Vagina (tissue), 2 donors: ENCODE results near the gene ZDHHC16. TPM values are rescaled to one million over a fixed set of nuclear protein-coding genes. Genes with fewer than 3 reads are reported as not detected.

Experiments
- DNase-seq, 2 donors: peaks; one replicate each; pipeline ENCODE4 v3.0.0-alpha.2; 2017; ENCODE audit errors: extremely low spot score in 2 of 2
- H3K27ac ChIP-seq: fragments of 200-600 bp; sonication (generic); one replicate; pipeline ENCODE4 v1.5.1; 2019
- H3K27me3 ChIP-seq: fragments of 200-600 bp; sonication (generic); one replicate; pipeline ENCODE4 v1.5.1; 2019
- H3K36me3 ChIP-seq, 2 donors: fragments of 200-600 bp; sonication (generic); one replicate each; pipeline ENCODE4 v1.5.1; 2017 to 2019
- H3K4me1 ChIP-seq: fragments of 200-600 bp; sonication (generic); one replicate; pipeline ENCODE4 v1.5.1; 2019
- H3K4me3 ChIP-seq, 2 donors: fragments of 200-600 bp; sonication (generic); 1 replicate in 1 of 2; 2 replicates in 1 of 2; pipeline ENCODE4 v1.5.1; 2016 to 2019
- H3K9me3 ChIP-seq: fragments of 200-600 bp; sonication (generic); one replicate; pipeline ENCODE4 v1.5.1; 2019
- POLR2A ChIP-seq, 2 donors: fragments of 450-650 bp; IDR thresholded peaks; one replicate each; pipeline ENCODE4 v1.6.1; 2017; ENCODE audit warnings: antibody characterized with exemption in 2 of 2, mild to moderate bottlenecking in 2 of 2, moderate library complexity in 2 of 2
- POLR2AphosphoS5 ChIP-seq, 2 donors: sonication (generic); formaldehyde crosslinking; IDR thresholded peaks; one replicate each; pipeline ENCODE4 v1.9.0; 2017; ENCODE audit warnings: antibody characterized with exemption in 2 of 2, mild to moderate bottlenecking in 2 of 2, low read depth in 1 of 2; ENCODE audit not compliant: insufficient read depth in 1 of 2
- intact Hi-C: fragments of 100-400 bp; cut with DNase I; formaldehyde crosslinking; loops from one replicate; pipeline ENCODE4 v1.15.1; 2023
- total RNA-seq: library from RNA; depleted of rRNA; stranded (reverse); fragments of >200 nt; gene quantifications from one replicate; pipeline ENCODE4 v1.2.3, GENCODE V29; 2016
- TF ChIP-seq, protein P1 (sequence below), 3 experiments: fragments of 450-650 bp in 2 of 3; fragments of 200-600 bp in 1 of 3; sonication (generic) in 1 of 3; IDR thresholded peaks; one replicate each; pipeline ENCODE4 v1.5.1; 2017 to 2019; ENCODE audit warnings: antibody characterized with exemption in 3 of 3, mild to moderate bottlenecking in 2 of 3, moderate library complexity in 2 of 3

Gene ZDHHC16
- total RNA-seq, 1 donor from 2014 or later, result 27.3 TPM

DNA sequence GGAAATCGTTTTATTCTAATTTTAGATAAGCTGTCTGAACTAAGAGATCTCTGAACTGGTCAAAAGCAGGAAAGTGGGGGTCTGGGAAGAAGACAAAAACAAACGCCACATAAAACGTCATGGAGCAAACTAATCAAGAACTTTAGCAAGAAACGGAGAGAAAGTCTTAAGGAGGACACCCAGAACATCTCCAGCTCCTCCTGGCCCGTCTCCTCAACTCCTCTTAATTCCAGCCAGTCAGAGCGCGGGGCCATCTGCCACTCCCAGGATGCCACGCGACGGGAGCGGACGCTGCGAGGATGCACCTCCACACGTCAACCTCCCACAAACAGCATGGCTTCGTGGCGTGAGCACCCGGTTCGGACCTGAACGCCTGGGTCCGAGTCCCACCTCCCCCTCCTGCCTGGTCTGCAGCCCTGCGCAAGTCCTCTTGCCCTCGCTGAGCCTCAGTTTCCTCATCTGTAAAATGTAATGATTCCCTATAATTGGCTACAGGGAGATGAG is 51.6 kb downstream of the ZDHHC16 start:
- H3K9me3 ChIP-seq, result no peaks in the 10 kb centered on the region
- intact Hi-C loops, result loop anchor here (5.0 kb wide), 1 partner anchor 45 kb away; no protein-coding TSS in a partner anchor
- DNase-seq, result peak in 1 of 2 donors; percentile 94
- no peaks in the 10 kb centered on the region for H3K27me3 ChIP-seq
- peak overlapping the region; percentile 75 to 84 for H3K4me3 ChIP-seq
- peak overlapping the region; percentile 94 for H3K27ac ChIP-seq
- H3K4me1 ChIP-seq, result peaks cover 51% of the 10 kb centered on the region
- peaks cover 0 to 5% of the 10 kb centered on the region in 2 donors for H3K36me3 ChIP-seq
- TF ChIP-seq, protein P1, sequence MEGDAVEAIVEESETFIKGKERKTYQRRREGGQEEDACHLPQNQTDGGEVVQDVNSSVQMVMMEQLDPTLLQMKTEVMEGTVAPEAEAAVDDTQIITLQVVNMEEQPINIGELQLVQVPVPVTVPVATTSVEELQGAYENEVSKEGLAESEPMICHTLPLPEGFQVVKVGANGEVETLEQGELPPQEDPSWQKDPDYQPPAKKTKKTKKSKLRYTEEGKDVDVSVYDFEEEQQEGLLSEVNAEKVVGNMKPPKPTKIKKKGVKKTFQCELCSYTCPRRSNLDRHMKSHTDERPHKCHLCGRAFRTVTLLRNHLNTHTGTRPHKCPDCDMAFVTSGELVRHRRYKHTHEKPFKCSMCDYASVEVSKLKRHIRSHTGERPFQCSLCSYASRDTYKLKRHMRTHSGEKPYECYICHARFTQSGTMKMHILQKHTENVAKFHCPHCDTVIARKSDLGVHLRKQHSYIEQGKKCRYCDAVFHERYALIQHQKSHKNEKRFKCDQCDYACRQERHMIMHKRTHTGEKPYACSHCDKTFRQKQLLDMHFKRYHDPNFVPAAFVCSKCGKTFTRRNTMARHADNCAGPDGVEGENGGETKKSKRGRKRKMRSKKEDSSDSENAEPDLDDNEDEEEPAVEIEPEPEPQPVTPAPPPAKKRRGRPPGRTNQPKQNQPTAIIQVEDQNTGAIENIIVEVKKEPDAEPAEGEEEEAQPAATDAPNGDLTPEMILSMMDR (IDR thresholded peaks at IDR 0.05), result no peak
- no peak for TF ChIP-seq POLR2AphosphoS5 (IDR thresholded peaks at IDR 0.05; ENCODE audit: insufficient read depth in 1 of 2, low read depth in 1 of 2)
- no peak for TF ChIP-seq POLR2A (IDR thresholded peaks at IDR 0.05)

DNA sequence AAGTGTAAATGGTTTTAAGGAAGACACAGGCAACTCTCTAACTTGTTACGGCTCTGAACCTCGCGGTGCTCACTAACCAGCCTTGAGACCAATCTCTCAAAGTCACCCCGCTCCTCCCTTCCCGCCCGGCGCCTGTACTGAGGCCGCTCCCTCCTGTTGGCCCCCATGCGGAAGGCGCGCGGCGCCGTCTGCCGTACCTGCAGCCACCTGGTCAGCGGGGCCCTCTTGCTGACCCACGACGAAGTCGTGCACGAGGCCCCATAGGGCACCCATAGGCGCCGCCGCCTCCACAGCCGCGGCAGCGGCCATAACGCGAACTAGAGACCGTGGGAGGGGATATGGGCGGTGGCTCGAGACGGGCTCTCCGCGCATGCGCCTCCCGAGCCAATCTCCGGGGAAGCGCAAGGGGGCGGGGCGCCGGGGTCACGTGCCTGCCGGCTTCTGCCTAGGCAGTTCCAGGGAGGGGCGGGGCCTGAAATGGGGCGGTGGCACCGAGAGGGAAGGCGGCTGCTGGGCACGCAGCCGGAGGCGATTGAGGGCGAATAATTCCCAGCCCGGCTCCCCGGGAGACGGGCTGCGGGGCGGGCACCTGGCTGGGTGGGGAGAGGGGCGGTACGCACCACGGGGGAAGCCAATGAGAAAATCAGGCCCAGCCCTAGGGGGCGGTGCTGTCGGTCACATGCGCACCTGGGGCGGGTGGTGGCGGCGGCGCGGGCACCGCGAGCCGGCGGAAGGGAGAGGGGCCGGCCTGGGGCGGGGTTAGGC is 52.3 kb downstream of the ZDHHC16 start, which contains the start of gene MMS19:
Gene MMS19, minus strand, starts transcription at position 347 of the 765 bp plus-strand sequence. Its CDS starts 38 bp downstream, at position 309.
- Histone ChIP-seq H3K4me1 (peaks cover 52% of the 10 kb centered on the region), H3K9me3 (no peaks in the 10 kb centered on the region), H3K27me3 (no peaks in the 10 kb centered on the region), H3K4me3 (peak within 1 kb of the TSS; percentile 75 to 84), H3K36me3 (peaks cover 0 to 2% of the 10 kb centered on the region in 2 donors), H3K27ac (peak within 1 kb of the TSS; percentile 94)
- intact Hi-C loops, result loop anchor here (5.0 kb wide), 1 partner anchor 44 kb away; no protein-coding TSS in a partner anchor
- TF ChIP-seq POLR2A (IDR thresholded peaks at IDR 0.05) (peak in 1 of 2 donors; percentile 81), POLR2AphosphoS5 (IDR thresholded peaks at IDR 0.05; ENCODE audit: insufficient read depth in 1 of 2, low read depth in 1 of 2) (peak; percentile 94 to 95)
- TF ChIP-seq, protein P1 (IDR thresholded peaks at IDR 0.05), result no peak
- peak; percentile 99 for DNase-seq

DNA sequence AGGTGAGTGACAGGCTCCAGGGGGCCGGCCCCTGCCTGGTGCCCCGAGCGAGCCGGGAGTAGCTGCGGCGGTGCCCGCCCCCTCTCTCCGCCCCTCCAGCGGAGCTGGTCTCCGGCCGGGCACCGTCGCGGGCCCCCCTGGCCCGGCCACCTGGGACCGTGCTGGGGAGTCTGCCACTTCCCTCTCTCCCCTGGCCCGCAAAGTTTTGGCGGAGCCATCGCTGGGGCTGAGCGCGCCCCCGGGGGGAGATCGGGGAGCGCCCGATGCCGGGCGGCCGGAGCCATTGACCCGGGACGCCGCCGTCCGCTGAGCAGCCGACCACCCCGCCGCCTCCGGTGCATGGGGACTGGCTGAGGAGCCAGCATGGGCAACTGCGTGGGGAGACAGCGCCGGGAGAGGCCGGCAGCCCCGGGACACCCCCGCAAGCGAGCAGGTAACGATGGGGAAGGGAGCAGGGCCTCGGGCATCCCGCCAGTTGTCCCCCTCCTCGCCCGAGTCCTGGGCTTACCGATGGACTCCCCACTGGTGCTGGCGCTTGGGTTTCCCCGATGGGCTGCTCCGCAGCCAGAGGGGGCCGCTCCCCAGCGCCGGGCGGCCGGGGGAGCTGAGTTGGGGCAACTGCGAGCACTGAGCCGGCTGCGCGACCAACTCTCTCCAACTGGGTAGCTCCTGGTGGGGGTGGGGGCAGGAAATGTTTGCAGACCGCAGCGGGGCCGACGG is 53.0 kb downstream of the ZDHHC16 start, which contains the start of gene UBTD1:
Gene UBTD1, plus strand, starts transcription at position 84 of the 720 bp plus-strand sequence. Its CDS starts 280 bp downstream, at position 364.
- DNase-seq, result no peak
- Histone ChIP-seq H3K36me3 (no peaks in the 10 kb centered on the region), H3K27me3 (no peaks in the 10 kb centered on the region), H3K4me3 (peak within 1 kb of the TSS; percentile 75 to 84), H3K27ac (peak within 1 kb of the TSS; percentile 94), H3K4me1 (peaks cover 57% of the 10 kb centered on the region), H3K9me3 (no peaks in the 10 kb centered on the region)
- TF ChIP-seq POLR2AphosphoS5 (IDR thresholded peaks at IDR 0.05; ENCODE audit: insufficient read depth in 1 of 2, low read depth in 1 of 2) (no peak), POLR2A (IDR thresholded peaks at IDR 0.05) (peak in 1 of 2 donors; percentile 74)
- TF ChIP-seq, protein P1 (IDR thresholded peaks at IDR 0.05), result no peak
- intact Hi-C loops, result loop anchor here (5.0 kb wide), 1 partner anchor 43 kb away; no protein-coding TSS in a partner anchor

DNA sequence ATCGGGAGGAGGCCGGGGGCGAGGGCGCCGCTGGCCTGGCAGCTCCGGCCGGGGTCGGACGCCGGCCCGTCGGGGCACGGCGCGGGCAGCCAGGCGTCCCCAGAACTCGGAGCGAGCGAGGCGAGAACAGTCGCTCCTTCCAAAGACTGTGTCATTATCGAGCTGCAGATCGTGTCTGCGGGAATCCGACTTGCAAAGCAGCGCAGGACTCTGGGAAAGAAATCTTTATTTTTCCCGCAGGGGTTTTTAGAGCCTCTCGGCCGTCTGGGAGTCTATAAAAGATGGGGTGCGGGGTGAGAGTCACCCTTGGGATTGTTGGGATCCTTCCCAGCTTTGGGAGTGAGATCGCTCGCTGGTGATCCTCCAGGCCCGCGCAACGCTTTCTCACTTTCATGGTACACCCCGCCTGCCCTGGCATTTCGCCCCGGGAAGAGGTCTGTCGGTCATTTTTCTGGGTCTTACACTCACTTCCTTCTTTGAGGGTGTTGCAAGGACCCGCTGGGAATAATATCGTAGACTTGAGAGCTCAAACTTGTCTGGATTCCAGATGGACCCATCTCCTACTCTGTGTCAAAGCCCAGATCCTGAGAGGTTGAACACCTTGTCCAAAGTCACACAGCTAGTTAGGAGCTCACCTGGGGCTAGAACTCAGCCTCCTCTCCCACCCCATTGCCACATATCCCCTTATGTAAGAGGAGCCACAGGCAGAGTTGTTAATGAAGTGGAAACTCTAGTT is 53.8 kb downstream of the ZDHHC16 start:
- Histone ChIP-seq H3K27me3 (no peaks in the 10 kb centered on the region), H3K36me3 (no peaks in the 10 kb centered on the region), H3K4me3 (peak overlapping the region; percentile 75 to 84), H3K4me1 (peaks cover 61% of the 10 kb centered on the region), H3K9me3 (no peaks in the 10 kb centered on the region), H3K27ac (peak overlapping the region; percentile 94)
- TF ChIP-seq, protein P1 (IDR thresholded peaks at IDR 0.05), result no peak
- peak in 1 of 2 donors; percentile 93 for DNase-seq
- intact Hi-C loops, result loop anchor here (5.0 kb wide), 1 partner anchor 43 kb away; no protein-coding TSS in a partner anchor
